GM18498 (cell line): ENCODE measurements around the gene EYA3.

Experiments
- ATAC-seq: cut with Tn5 transposase; IDR thresholded peaks from one replicate; pipeline ENCODE4 v1.9.1; 2021; ENCODE audit warnings: mild to moderate bottlenecking, moderate library complexity; ENCODE audit not compliant: unreplicated experiment

Gene EYA3

GRCh38 chr1:28114844-28115243 is 26.4 kb upstream of the EYA3 start:
- ATAC-seq: no peak

- ATAC-seq: no peak
These were observed 24.8 kb upstream of the EYA3 start for GRCh38 chr1:28113242-28113572.

- no peak for ATAC-seq
These were observed 24.2 kb upstream of the EYA3 start for GRCh38 chr1:28112388-28113241.

- ATAC-seq: no peak
These were observed 22.7 kb upstream of the EYA3 start for GRCh38 chr1:28111157-28111556.

- no peak for ATAC-seq
These were observed 22.1 kb upstream of the EYA3 start for GRCh38 chr1:28110555-28110954.

GRCh38 chr1:28109639-28110038 is 21.2 kb upstream of the EYA3 start:
- ATAC-seq: no peak

- ATAC-seq: no peak
These were observed 19.6 kb upstream of the EYA3 start for GRCh38 chr1:28108001-28108400.

GRCh38 chr1:28104866-28105467 is 16.6 kb upstream of the EYA3 start:
- no peak for ATAC-seq

GRCh38 chr1:28102189-28102588 is 13.8 kb upstream of the EYA3 start:
- ATAC-seq: no peak

- no peak for ATAC-seq
These were observed 10.8 kb upstream of the EYA3 start for GRCh38 chr1:28099050-28099769.

- no peak for ATAC-seq
These were observed 8.7 kb upstream of the EYA3 start for GRCh38 chr1:28097100-28097472.

GRCh38 chr1:28096210-28097099 is 8.0 kb upstream of the EYA3 start:
- no peak for ATAC-seq

GRCh38 chr1:28091043-28091781 is 2.8 kb upstream of the EYA3 start:
- ATAC-seq: no peak

GRCh38 chr1:28087614-28088167 is 719 bp downstream of the EYA3 start:
- ATAC-seq: peak; percentile 8

- ATAC-seq: no peak
These were observed 1.8 kb downstream of the EYA3 start for GRCh38 chr1:28086651-28087050.

GRCh38 chr1:28085129-28085528 is 3.3 kb downstream of the EYA3 start:
- ATAC-seq: no peak

- no peak for ATAC-seq
These were observed 4.5 kb downstream of the EYA3 start for GRCh38 chr1:28083876-28084275.

- ATAC-seq: no peak
These were observed 9.5 kb downstream of the EYA3 start for GRCh38 chr1:28078680-28079626.

GRCh38 chr1:28078262-28078661 is 10.1 kb downstream of the EYA3 start:
- ATAC-seq: no peak
